Upper lobe of left lung (tissue), 6 donors: ENCODE results near the gene KANSL1. TPM values are rescaled to one million over a fixed set of nuclear protein-coding genes. Genes with fewer than 3 reads are reported as not detected.

Experiments
- ATAC-seq, 2 donors: fragments of 200-7000 bp; cut with Tn5 transposase; one replicate each; pipeline ENCODE4 v1.9.1; 2022; ENCODE audit warnings: mild to moderate bottlenecking in 2 of 2, moderate library complexity in 2 of 2; ENCODE audit not compliant: low FRiP score in 2 of 2
- DNase-seq, 2 donors: peaks; one replicate each; pipeline ENCODE4 v3.0.0-alpha.2; 2019 to 2020
- H3K27ac ChIP-seq, 4 donors: fragments of 200-600 bp; sonication (generic); one replicate each; pipeline ENCODE4 v1.5.1; 2016 to 2019
- H3K27me3 ChIP-seq, 4 donors: fragments of 200-600 bp; sonication (generic); one replicate each; pipeline ENCODE4 v1.5.1; 2017 to 2019
- H3K36me3 ChIP-seq, 4 donors: fragments of 200-600 bp; sonication (generic); one replicate each; pipeline ENCODE4 v1.5.1; 2016 to 2019
- H3K4me1 ChIP-seq, 4 donors: fragments of 200-600 bp; sonication (generic); one replicate each; pipeline ENCODE4 v1.5.1; 2018 to 2019
- H3K4me3 ChIP-seq, 4 donors: fragments of 200-600 bp; sonication (generic); one replicate each; pipeline ENCODE4 v1.5.1; 2017 to 2019; ENCODE audit warnings: mild to moderate bottlenecking in 2 of 4, moderate library complexity in 1 of 4
- H3K9me3 ChIP-seq, 4 donors: fragments of 200-600 bp; sonication (generic); one replicate each; pipeline ENCODE4 v1.5.1; 2018 to 2019
- EP300 ChIP-seq, 4 donors: sonication (generic); formaldehyde crosslinking; IDR thresholded peaks; one replicate each; pipeline ENCODE4 v1.5.1; 2017; ENCODE audit warnings: antibody characterized with exemption in 4 of 4, control low read depth in 2 of 4
- POLR2A ChIP-seq, 4 donors: fragments of 450-650 bp; IDR thresholded peaks; one replicate each; pipeline ENCODE4 v1.5.1; 2016 to 2017; ENCODE audit warnings: antibody characterized with exemption in 4 of 4, mild to moderate bottlenecking in 2 of 4
- POLR2AphosphoS5 ChIP-seq, 2 donors: sonication (generic); formaldehyde crosslinking; IDR thresholded peaks; one replicate each; pipeline ENCODE4 v1.5.1; 2017; ENCODE audit warnings: antibody characterized with exemption in 2 of 2
- WGBS, 2 donors: methylation state at CpG; one replicate each; pipeline ENCODE4 v1.1.5; 2017 to 2018; 5-methylcytosine and 5-hydroxymethylcytosine counted together
- total RNA-seq, 6 donors: library from RNA; depleted of rRNA in 4 of 6; stranded (reverse); fragments of >200 nt in 4 of 6; gene quantifications; one replicate each; pipeline versions ENCODE4 v1.1.0 to v1.2.1, GENCODE V29; 2016 to 2021
- TF ChIP-seq, protein P1 (sequence below), 6 experiments: fragments of 450-650 bp in 4 of 6; fragments of 200-600 bp in 2 of 6; sonication (generic) in 2 of 6; IDR thresholded peaks; one replicate each; pipeline ENCODE4 v1.5.1; 2016 to 2019; ENCODE audit warnings: antibody characterized with exemption in 6 of 6
- donor health status: DM: no; HTN: no; CAD: no; lungs with moderate emphysema.
- donor health status: DM: no; HTN: yes; CAD: no; lungs with severe emphysema.

The KANSL1 gene
- total RNA-seq, 6 donors from 2014 or later: 60.5 to 294 (median 108) TPM

DNA sequence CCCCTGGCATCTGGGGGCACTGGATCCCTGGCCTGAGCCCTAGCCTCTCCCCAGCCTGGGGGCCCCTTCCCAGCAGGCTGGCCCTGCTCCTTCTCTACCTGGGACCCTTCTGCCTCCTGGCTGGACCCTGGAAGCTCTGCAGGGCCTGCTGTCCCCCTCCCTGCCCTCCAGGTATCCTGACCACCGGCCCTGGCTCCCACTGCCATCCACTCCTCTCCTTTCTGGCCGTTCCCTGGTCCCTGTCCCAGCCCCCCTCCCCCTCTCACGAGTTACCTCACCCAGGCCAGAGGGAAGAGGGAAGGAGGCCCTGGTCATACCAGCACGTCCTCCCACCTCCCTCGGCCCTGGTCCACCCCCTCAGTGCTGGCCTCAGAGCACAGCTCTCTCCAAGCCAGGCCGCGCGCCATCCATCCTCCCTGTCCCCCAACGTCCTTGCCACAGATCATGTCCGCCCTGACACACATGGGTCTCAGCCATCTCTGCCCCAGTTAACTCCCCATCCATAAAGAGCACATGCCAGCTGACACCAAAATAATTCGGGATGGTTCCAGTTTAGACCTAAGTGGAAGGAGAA is 180.6 kb downstream of the KANSL1 start:
- H3K9me3 ChIP-seq: no peaks in the 10 kb centered on the region
- DNase-seq: no peak
- ATAC-seq: no peak
- H3K4me1 ChIP-seq: peaks cover 0 to 4% (median 1%) of the 10 kb centered on the region in 4 donors
- no peak for TF ChIP-seq POLR2AphosphoS5 (IDR thresholded peaks at IDR 0.05)
- no peak for TF ChIP-seq EP300 (IDR thresholded peaks at IDR 0.05)
- no peak for TF ChIP-seq POLR2A (IDR thresholded peaks at IDR 0.05)
- TF ChIP-seq, protein P1, sequence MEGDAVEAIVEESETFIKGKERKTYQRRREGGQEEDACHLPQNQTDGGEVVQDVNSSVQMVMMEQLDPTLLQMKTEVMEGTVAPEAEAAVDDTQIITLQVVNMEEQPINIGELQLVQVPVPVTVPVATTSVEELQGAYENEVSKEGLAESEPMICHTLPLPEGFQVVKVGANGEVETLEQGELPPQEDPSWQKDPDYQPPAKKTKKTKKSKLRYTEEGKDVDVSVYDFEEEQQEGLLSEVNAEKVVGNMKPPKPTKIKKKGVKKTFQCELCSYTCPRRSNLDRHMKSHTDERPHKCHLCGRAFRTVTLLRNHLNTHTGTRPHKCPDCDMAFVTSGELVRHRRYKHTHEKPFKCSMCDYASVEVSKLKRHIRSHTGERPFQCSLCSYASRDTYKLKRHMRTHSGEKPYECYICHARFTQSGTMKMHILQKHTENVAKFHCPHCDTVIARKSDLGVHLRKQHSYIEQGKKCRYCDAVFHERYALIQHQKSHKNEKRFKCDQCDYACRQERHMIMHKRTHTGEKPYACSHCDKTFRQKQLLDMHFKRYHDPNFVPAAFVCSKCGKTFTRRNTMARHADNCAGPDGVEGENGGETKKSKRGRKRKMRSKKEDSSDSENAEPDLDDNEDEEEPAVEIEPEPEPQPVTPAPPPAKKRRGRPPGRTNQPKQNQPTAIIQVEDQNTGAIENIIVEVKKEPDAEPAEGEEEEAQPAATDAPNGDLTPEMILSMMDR (IDR thresholded peaks at IDR 0.05): no peak
- H3K27ac ChIP-seq: no peak overlapping the region
- no peaks in the 10 kb centered on the region for H3K27me3 ChIP-seq
- 72 to 89% methylated on average over 9 to 11 of the region's 11 CpGs for WGBS, 2 donors
- no peak overlapping the region for H3K4me3 ChIP-seq
- no peaks in the 10 kb centered on the region for H3K36me3 ChIP-seq

DNA sequence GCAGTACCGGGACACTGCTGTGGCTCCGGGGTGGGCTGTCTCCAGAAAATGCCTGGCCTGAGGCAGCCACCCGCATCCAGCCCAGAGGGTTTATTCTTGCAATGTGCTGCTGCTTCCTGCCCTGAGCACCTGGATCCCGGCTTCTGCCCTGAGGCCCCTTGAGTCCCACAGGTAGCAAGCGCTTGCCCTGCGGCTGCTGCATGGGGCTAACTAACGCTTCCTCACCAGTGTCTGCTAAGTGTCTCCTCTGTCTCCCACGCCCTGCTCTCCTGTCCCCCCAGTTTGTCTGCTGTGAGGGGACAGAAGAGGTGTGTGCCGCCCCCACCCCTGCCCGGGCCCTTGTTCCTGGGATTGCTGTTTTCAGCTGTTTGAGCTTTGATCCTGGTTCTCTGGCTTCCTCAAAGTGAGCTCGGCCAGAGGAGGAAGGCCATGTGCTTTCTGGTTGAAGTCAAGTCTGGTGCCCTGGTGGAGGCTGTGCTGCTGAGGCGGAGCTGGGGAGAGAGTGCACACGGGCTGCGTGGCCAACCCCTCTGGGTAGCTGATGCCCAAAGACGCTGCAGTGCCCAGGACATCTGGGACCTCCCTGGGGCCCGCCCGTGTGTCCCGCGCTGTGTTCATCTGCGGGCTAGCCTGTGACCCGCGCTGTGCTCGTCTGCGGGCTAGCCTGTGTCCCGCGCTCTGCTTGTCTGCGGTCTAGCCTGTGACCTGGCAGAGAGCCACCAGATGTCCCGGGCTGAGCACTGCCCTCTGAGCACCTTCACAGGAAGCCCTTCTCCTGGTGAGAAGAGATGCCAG is 181.3 kb downstream of the KANSL1 start:
- peaks cover 0 to 4% (median 1%) of the 10 kb centered on the region in 4 donors for H3K4me1 ChIP-seq
- 86 to 97% methylated on average over 5 to 26 of the region's 28 CpGs for WGBS, 2 donors
- no peaks in the 10 kb centered on the region for H3K36me3 ChIP-seq

DNA sequence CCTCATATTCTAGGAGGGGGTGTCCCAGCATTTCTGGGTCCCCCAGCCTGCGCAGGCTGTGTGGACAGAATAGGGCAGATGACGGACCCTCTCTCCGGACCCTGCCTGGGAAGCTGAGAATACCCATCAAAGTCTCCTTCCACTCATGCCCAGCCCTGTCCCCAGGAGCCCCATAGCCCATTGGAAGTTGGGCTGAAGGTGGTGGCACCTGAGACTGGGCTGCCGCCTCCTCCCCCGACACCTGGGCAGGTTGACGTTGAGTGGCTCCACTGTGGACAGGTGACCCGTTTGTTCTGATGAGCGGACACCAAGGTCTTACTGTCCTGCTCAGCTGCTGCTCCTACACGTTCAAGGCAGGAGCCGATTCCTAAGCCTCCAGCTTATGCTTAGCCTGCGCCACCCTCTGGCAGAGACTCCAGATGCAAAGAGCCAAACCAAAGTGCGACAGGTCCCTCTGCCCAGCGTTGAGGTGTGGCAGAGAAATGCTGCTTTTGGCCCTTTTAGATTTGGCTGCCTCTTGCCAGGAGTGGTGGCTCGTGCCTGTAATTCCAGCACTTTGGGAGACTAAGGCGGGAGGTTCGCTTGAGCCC is 182.5 kb downstream of the KANSL1 start:
- no peaks in the 10 kb centered on the region for H3K27me3 ChIP-seq
- no peak for DNase-seq
- no peak overlapping the region for H3K4me3 ChIP-seq
- H3K36me3 ChIP-seq: no peaks in the 10 kb centered on the region
- WGBS, 2 donors: 84 to 87% methylated on average over 12 to 16 of the region's 16 CpGs
- no peak for ATAC-seq
- no peak overlapping the region for H3K27ac ChIP-seq
- no peak for TF ChIP-seq POLR2A (IDR thresholded peaks at IDR 0.05)
- TF ChIP-seq, protein P1 (IDR thresholded peaks at IDR 0.05): no peak
- TF ChIP-seq POLR2AphosphoS5 (IDR thresholded peaks at IDR 0.05): no peak
- no peak for TF ChIP-seq EP300 (IDR thresholded peaks at IDR 0.05)
- no peaks in the 10 kb centered on the region for H3K9me3 ChIP-seq
- peaks cover 0 to 4% (median 1%) of the 10 kb centered on the region in 4 donors for H3K4me1 ChIP-seq

More for the DNA sequence above, 181.3 kb downstream of the KANSL1 start:
- Histone ChIP-seq H3K27ac (no peak overlapping the region), H3K27me3 (no peaks in the 10 kb centered on the region), H3K9me3 (no peaks in the 10 kb centered on the region), H3K4me3 (no peak overlapping the region)
- TF ChIP-seq POLR2A (IDR thresholded peaks at IDR 0.05): no peak
- no peak for TF ChIP-seq POLR2AphosphoS5 (IDR thresholded peaks at IDR 0.05)
- no peak for TF ChIP-seq EP300 (IDR thresholded peaks at IDR 0.05)
- TF ChIP-seq, protein P1 (IDR thresholded peaks at IDR 0.05): no peak
- ATAC-seq (no peak), DNase-seq (no peak)

DNA sequence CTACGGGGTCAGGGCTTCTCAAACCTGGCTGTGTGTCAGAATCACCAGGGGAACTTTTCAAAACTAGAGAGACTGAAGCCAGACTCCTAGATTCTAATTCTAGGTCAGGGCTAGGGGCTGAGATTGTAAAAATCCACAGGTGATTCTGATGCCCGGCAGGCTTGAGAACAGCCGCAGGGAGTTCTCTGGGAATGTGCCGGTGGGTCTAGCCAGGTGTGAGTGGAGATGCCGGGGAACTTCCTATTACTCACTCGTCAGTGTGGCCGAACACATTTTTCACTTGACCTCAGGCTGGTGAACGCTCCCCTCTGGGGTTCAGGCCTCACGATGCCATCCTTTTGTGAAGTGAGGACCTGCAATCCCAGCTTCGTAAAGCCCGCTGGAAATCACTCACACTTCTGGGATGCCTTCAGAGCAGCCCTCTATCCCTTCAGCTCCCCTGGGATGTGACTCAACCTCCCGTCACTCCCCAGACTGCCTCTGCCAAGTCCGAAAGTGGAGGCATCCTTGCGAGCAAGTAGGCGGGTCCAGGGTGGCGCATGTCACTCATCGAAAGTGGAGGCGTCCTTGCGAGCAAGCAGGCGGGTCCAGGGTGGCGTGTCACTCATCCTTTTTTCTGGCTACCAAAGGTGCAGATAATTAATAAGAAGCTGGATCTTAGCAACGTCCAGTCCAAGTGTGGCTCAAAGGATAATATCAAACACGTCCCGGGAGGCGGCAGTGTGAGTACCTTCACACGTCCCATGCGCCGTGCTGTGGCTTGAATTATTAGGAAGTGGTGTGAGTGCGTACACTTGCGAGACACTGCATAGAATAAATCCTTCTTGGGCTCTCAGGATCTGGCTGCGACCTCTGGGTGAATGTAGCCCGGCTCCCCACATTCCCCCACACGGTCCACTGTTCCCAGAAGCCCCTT is 183.3 kb downstream of the KANSL1 start:
- DNase-seq: no peak
- no peak for TF ChIP-seq POLR2AphosphoS5 (IDR thresholded peaks at IDR 0.05)
- no peak for TF ChIP-seq POLR2A (IDR thresholded peaks at IDR 0.05)
- TF ChIP-seq, protein P1 (IDR thresholded peaks at IDR 0.05): no peak
- TF ChIP-seq EP300 (IDR thresholded peaks at IDR 0.05): no peak
- Histone ChIP-seq H3K9me3 (no peaks in the 10 kb centered on the region), H3K27me3 (no peaks in the 10 kb centered on the region), H3K27ac (no peak overlapping the region), H3K4me3 (no peak overlapping the region), H3K4me1 (peaks cover 0 to 4% (median 1%) of the 10 kb centered on the region in 4 donors), H3K36me3 (no peaks in the 10 kb centered on the region)
- ATAC-seq: no peak
- 82% methylated on average over 31 to 33 of the region's 33 CpGs for WGBS, 2 donors
